Measurements from ENCODE around the gene TSPAN11. TPM values are rescaled to one million over a fixed set of nuclear protein-coding genes. Genes with fewer than 3 reads are reported as not detected.

The TSPAN11 gene
- total and polyA plus RNA-seq, 2 of the 8 experiments (the other 6 are each of a cell fraction or from before 2014, with no cell fraction given), result 3.9 to 8.2 TPM

DNA sequence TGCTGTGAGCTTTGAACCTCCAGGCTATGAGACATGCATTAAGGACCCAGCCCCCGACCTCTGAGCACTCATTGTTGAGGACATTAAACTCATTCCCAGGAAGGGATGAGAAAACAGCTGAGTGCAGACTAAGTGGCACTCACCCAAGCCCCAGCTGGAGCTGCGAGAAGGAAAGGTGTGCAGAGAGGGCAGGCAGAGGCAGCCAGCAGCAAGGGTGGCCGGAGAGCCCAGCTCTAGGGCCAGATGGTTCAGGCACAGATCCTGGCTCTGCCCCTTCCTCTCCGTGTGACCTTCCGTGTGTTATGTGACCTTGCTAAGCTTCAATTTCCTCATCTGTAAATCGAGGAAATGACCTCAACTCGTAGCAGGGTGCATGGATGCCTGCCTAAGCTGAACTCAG is 3.7 kb downstream of the TSPAN11 start (continued):
- TF ChIP-seq, protein P1, sequence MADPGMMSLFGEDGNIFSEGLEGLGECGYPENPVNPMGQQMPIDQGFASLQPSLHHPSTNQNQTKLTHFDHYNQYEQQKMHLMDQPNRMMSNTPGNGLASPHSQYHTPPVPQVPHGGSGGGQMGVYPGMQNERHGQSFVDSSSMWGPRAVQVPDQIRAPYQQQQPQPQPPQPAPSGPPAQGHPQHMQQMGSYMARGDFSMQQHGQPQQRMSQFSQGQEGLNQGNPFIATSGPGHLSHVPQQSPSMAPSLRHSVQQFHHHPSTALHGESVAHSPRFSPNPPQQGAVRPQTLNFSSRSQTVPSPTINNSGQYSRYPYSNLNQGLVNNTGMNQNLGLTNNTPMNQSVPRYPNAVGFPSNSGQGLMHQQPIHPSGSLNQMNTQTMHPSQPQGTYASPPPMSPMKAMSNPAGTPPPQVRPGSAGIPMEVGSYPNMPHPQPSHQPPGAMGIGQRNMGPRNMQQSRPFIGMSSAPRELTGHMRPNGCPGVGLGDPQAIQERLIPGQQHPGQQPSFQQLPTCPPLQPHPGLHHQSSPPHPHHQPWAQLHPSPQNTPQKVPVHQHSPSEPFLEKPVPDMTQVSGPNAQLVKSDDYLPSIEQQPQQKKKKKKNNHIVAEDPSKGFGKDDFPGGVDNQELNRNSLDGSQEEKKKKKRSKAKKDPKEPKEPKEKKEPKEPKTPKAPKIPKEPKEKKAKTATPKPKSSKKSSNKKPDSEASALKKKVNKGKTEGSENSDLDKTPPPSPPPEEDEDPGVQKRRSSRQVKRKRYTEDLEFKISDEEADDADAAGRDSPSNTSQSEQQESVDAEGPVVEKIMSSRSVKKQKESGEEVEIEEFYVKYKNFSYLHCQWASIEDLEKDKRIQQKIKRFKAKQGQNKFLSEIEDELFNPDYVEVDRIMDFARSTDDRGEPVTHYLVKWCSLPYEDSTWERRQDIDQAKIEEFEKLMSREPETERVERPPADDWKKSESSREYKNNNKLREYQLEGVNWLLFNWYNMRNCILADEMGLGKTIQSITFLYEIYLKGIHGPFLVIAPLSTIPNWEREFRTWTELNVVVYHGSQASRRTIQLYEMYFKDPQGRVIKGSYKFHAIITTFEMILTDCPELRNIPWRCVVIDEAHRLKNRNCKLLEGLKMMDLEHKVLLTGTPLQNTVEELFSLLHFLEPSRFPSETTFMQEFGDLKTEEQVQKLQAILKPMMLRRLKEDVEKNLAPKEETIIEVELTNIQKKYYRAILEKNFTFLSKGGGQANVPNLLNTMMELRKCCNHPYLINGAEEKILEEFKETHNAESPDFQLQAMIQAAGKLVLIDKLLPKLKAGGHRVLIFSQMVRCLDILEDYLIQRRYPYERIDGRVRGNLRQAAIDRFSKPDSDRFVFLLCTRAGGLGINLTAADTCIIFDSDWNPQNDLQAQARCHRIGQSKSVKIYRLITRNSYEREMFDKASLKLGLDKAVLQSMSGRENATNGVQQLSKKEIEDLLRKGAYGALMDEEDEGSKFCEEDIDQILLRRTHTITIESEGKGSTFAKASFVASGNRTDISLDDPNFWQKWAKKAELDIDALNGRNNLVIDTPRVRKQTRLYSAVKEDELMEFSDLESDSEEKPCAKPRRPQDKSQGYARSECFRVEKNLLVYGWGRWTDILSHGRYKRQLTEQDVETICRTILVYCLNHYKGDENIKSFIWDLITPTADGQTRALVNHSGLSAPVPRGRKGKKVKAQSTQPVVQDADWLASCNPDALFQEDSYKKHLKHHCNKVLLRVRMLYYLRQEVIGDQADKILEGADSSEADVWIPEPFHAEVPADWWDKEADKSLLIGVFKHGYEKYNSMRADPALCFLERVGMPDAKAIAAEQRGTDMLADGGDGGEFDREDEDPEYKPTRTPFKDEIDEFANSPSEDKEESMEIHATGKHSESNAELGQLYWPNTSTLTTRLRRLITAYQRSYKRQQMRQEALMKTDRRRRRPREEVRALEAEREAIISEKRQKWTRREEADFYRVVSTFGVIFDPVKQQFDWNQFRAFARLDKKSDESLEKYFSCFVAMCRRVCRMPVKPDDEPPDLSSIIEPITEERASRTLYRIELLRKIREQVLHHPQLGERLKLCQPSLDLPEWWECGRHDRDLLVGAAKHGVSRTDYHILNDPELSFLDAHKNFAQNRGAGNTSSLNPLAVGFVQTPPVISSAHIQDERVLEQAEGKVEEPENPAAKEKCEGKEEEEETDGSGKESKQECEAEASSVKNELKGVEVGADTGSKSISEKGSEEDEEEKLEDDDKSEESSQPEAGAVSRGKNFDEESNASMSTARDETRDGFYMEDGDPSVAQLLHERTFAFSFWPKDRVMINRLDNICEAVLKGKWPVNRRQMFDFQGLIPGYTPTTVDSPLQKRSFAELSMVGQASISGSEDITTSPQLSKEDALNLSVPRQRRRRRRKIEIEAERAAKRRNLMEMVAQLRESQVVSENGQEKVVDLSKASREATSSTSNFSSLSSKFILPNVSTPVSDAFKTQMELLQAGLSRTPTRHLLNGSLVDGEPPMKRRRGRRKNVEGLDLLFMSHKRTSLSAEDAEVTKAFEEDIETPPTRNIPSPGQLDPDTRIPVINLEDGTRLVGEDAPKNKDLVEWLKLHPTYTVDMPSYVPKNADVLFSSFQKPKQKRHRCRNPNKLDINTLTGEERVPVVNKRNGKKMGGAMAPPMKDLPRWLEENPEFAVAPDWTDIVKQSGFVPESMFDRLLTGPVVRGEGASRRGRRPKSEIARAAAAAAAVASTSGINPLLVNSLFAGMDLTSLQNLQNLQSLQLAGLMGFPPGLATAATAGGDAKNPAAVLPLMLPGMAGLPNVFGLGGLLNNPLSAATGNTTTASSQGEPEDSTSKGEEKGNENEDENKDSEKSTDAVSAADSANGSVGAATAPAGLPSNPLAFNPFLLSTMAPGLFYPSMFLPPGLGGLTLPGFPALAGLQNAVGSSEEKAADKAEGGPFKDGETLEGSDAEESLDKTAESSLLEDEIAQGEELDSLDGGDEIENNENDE (IDR thresholded peaks at IDR 0.05; ENCODE audit: insufficient replicate concordance, low read length), result no peak
- TF ChIP-seq RBBP5 (IDR thresholded peaks at IDR 0.05; ENCODE audit: borderline replicate concordance, low read depth, low read length) (no peak), BACH1 (IDR thresholded peaks at IDR 0.05; ENCODE audit: low read length) (no peak), CHD1 (IDR thresholded peaks at IDR 0.05; ENCODE audit: low read depth, low read length) (no peak), JUN (IDR thresholded peaks at IDR 0.05; ENCODE audit: low read depth, low read length) (no peak), SIX5 (IDR thresholded peaks at IDR 0.05; ENCODE audit: low read depth, low read length) (no peak), TEAD4 (IDR thresholded peaks at IDR 0.05; ENCODE audit: low read depth, low read length) (no peak), KDM1A (IDR thresholded peaks at IDR 0.05; ENCODE audit: borderline replicate concordance, low read length) (no peak), SAP30 (IDR thresholded peaks at IDR 0.05; ENCODE audit: insufficient read depth, insufficient replicate concordance, low read length) (no peak), KDM5A (IDR thresholded peaks at IDR 0.05; ENCODE audit: low read length) (no peak), TBP (IDR thresholded peaks at IDR 0.05; ENCODE audit: low read depth, low read length) (no peak), ZNF274 (IDR thresholded peaks at IDR 0.05; ENCODE audit: borderline replicate concordance, extremely low read depth, low read length) (no peak)

All from H1 (cell line).